ENCODE results near the gene ARHGAP19.

DNA sequence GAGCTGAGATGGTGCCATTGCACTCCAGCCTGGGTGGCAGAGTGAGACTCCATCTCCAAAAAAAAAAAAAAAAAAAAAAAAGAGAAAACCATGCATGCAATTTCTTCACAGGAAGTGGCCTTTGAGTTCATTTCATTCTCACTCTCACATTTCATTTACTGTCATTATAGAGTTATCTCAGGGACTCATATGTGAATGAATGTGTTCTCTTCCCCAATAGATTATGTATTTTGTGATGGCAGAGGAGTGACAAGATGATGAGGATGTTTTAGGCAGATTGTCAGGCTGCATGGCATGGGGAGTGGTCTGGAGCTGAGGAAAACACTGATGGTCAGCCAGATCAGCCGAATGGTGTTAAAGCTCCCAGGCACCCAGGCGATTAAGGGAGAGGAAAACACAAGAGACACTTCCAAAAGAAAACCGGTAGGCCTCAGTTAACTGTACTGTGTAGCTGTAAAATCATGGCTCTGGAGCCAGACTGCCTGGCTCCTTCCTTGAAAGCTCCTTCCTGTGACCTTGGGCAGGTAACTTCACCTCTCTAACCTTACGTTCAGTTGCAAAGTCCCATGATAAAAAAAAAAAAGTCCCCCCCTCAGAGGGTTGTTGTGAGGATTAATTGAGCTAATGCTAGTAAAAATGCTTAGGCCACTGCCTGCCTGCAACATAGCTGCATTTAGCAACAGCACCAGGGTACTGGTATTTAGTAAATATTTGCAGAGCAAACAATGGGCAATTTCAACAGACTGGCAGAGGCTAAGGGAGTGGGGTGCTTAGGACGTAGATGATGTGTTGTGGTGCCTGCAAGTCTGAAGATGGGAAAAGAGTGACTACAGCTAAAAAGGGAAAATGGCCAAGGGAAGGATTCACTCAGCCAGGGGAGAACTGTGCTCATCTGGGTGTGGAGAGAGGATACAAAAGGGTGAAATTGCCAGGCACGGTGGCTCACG, 35.2 kb upstream of the ARHGAP19 start:
- TF ChIP-seq BACH2 (CRISPR knock-in tag; IDR thresholded peaks at IDR 0.05; ENCODE audit: borderline replicate concordance) (no peak), SNAI2 (CRISPR knock-in tag; IDR thresholded peaks at IDR 0.05) (no peak), ZFP3 (CRISPR knock-in tag; IDR thresholded peaks at IDR 0.05) (no peak), ARNTL (CRISPR knock-in tag; IDR thresholded peaks at IDR 0.05; ENCODE audit: borderline replicate concordance, low read depth) (no peak), ISL1 (CRISPR knock-in tag; IDR thresholded peaks at IDR 0.05) (no peak), ZNF8 (CRISPR knock-in tag; IDR thresholded peaks at IDR 0.05) (no peak), ZNF565 (CRISPR knock-in tag; conservative IDR thresholded peaks at IDR 0.05; ENCODE audit: low read depth) (no peak), TSHZ2 (CRISPR knock-in tag; IDR thresholded peaks at IDR 0.05) (no peak), ESRRG (CRISPR knock-in tag; IDR thresholded peaks at IDR 0.05) (no peak)
- TF ChIP-seq, protein P1, sequence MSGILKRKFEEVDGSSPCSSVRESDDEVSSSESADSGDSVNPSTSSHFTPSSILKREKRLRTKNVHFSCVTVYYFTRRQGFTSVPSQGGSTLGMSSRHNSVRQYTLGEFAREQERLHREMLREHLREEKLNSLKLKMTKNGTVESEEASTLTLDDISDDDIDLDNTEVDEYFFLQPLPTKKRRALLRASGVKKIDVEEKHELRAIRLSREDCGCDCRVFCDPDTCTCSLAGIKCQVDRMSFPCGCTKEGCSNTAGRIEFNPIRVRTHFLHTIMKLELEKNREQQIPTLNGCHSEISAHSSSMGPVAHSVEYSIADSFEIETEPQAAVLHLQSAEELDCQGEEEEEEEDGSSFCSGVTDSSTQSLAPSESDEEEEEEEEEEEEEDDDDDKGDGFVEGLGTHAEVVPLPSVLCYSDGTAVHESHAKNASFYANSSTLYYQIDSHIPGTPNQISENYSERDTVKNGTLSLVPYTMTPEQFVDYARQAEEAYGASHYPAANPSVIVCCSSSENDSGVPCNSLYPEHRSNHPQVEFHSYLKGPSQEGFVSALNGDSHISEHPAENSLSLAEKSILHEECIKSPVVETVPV (CRISPR knock-in tag; IDR thresholded peaks at IDR 0.05), result no peak
- TF ChIP-seq, protein P2, sequence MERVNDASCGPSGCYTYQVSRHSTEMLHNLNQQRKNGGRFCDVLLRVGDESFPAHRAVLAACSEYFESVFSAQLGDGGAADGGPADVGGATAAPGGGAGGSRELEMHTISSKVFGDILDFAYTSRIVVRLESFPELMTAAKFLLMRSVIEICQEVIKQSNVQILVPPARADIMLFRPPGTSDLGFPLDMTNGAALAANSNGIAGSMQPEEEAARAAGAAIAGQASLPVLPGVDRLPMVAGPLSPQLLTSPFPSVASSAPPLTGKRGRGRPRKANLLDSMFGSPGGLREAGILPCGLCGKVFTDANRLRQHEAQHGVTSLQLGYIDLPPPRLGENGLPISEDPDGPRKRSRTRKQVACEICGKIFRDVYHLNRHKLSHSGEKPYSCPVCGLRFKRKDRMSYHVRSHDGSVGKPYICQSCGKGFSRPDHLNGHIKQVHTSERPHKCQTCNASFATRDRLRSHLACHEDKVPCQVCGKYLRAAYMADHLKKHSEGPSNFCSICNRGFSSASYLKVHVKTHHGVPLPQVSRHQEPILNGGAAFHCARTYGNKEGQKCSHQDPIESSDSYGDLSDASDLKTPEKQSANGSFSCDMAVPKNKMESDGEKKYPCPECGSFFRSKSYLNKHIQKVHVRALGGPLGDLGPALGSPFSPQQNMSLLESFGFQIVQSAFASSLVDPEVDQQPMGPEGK (CRISPR knock-in tag; IDR thresholded peaks at IDR 0.05; ENCODE audit: borderline replicate concordance), result no peak
- TF ChIP-seq, protein P3, sequence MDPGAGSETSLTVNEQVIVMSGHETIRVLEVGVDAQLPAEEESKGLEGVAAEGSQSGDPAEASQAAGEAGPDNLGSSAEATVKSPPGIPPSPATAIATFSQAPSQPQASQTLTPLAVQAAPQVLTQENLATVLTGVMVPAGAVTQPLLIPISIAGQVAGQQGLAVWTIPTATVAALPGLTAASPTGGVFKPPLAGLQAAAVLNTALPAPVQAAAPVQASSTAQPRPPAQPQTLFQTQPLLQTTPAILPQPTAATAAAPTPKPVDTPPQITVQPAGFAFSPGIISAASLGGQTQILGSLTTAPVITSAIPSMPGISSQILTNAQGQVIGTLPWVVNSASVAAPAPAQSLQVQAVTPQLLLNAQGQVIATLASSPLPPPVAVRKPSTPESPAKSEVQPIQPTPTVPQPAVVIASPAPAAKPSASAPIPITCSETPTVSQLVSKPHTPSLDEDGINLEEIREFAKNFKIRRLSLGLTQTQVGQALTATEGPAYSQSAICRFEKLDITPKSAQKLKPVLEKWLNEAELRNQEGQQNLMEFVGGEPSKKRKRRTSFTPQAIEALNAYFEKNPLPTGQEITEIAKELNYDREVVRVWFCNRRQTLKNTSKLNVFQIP (CRISPR knock-in tag; IDR thresholded peaks at IDR 0.05; ENCODE audit: borderline replicate concordance, low read depth), result no peak
